Stomach (tissue), 19 donors: Measurements from ENCODE around the gene CCDC167. TPM values are rescaled to one million over a fixed set of nuclear protein-coding genes. Genes with fewer than 3 reads are reported as not detected.

Experiments
- DNase-seq, 2 donors: peaks; one replicate each; pipeline versions ENCODE4 v3.0.0 to v3.0.0-alpha.2; 2013 to 2019
- H3K27ac ChIP-seq, 5 donors: fragments of 200-600 bp in 4 of 5; sonication (generic) in 4 of 5; one replicate each; pipeline ENCODE4 v1.5.1; 2013 to 2019; ENCODE audit warnings: mild to moderate bottlenecking in 1 of 5, moderate library complexity in 1 of 5
- H3K27me3 ChIP-seq, 3 donors: fragments of 200-600 bp; sonication (generic); one replicate each; pipeline ENCODE4 v1.5.1; 2017 to 2019; ENCODE audit warnings: mixed run types in 1 of 3
- H3K36me3 ChIP-seq, 4 donors: fragments of 200-600 bp; sonication (generic); 1 replicate in 3 of 4; 2 replicates in 1 of 4; pipeline ENCODE4 v1.5.1; 2016 to 2019
- H3K4me1 ChIP-seq, 4 donors: fragments of 200-600 bp; sonication (generic); one replicate each; pipeline ENCODE4 v1.5.1; 2016 to 2019
- H3K4me3 ChIP-seq, 4 donors: fragments of 200-600 bp; sonication (generic) in 3 of 4; one replicate each; pipeline ENCODE4 v1.5.1; 2016 to 2019; ENCODE audit warnings: mild to moderate bottlenecking in 1 of 4
- H3K9me3 ChIP-seq, 4 donors: fragments of 200-600 bp; sonication (generic); one replicate each; pipeline ENCODE4 v1.5.1; 2016 to 2019
- EP300 ChIP-seq: sonication (generic); formaldehyde crosslinking; IDR thresholded peaks from one replicate; pipeline ENCODE4 v1.6.1; 2017; ENCODE audit warnings: antibody characterized with exemption
- POLR2A ChIP-seq, 4 donors: fragments of 450-650 bp; IDR thresholded peaks; one replicate each; pipeline ENCODE4 v1.6.1; 2016; ENCODE audit warnings: antibody characterized with exemption in 4 of 4, control low read depth in 2 of 4, mild to moderate bottlenecking in 1 of 4, moderate library complexity in 1 of 4
- POLR2AphosphoS5 ChIP-seq, 3 donors: sonication (generic); formaldehyde crosslinking; IDR thresholded peaks; one replicate each; pipeline ENCODE4 v1.6.1; 2016; ENCODE audit warnings: antibody characterized with exemption in 3 of 3
- WGBS, 5 donors: extraction: QIAGEN DNeasy Blood & Tissue Kit in 3 of 5; methylation state at CpG; one replicate each; pipeline versions ENCODE4 v1.1.5 to v1.1.7; 2013 to 2018; 5-methylcytosine and 5-hydroxymethylcytosine counted together
- intact Hi-C: fragments of 100-400 bp; cut with DNase I; formaldehyde crosslinking; loops from one replicate; pipeline ENCODE4 v1.15.1; 2023; ENCODE audit warnings: low total_unique reads
- long read RNA-seq, 10 donors: transcript quantifications; one replicate each; lab custom pipeline, GENCODE V29; 2026
- polyA plus RNA-seq, 3 donors: library from polyadenylated mRNA; stranded (reverse); fragments of 200-250 nt; gene quantifications; one replicate each; pipeline ENCODE4 v1.2.3, GENCODE V29; 2013
- total RNA-seq, 5 donors: library from RNA; depleted of rRNA; stranded (reverse); fragments of >200 nt; gene quantifications; one replicate each; pipeline versions ENCODE4 v1.1.0 to v1.2.3, GENCODE V29; 2014 to 2016
- TF ChIP-seq, protein P1 (sequence below), 7 experiments: fragments of 450-650 bp in 4 of 7; fragments of 200-600 bp in 3 of 7; sonication (generic) in 3 of 7; IDR thresholded peaks; one replicate each; pipeline ENCODE4 v1.5.1; 2016 to 2019; ENCODE audit warnings: antibody characterized with exemption in 7 of 7, control low read depth in 2 of 7, mild to moderate bottlenecking in 1 of 7
- donor health status: healthy with polysubstance abuse.
- donor health status: Bipolar disorder and iron deficiency.
- donor health status: healthy.

The CCDC167 gene
- total RNA-seq: 10 to 100 TPM in 3 of 5 donors, 1 to 10 TPM in 1, not detected in 1; 4.2 to 46.9 (median 28.8) TPM
- 10 to 100 TPM; 26.0 to 47.8 (median 42.5) TPM for polyA plus RNA-seq
- long read RNA-seq, donor 1, transcript CCDC167-201 (4 exons, 619 nt): major isoform, 9 of 9 reads
- long read RNA-seq, donor 1, partial matches to known transcripts: 0 of 9 reads
- long read RNA-seq, donor 1, other reads (novel, unspliced or antisense): 0 of 9 reads
- long read RNA-seq, donor 2, transcript CCDC167-201 (4 exons, 619 nt): major isoform, 10 of 10 reads
- long read RNA-seq, donor 2, partial matches to known transcripts: 0 of 10 reads
- long read RNA-seq, donor 2, other reads (novel, unspliced or antisense): 0 of 10 reads
- long read RNA-seq, donor 3, transcript CCDC167-201 (4 exons, 619 nt): major isoform, 14 of 14 reads
- long read RNA-seq, donor 3, partial matches to known transcripts: 0 of 14 reads
- long read RNA-seq, donor 3, other reads (novel, unspliced or antisense): 0 of 14 reads
- long read RNA-seq, donor 4, partial matches to known transcripts: 0 of 2 reads
- long read RNA-seq, donor 4, other reads (novel, unspliced or antisense): 0 of 2 reads
- long read RNA-seq, donor 5, transcript CCDC167-201 (4 exons, 619 nt): major isoform, 18 of 18 reads
- long read RNA-seq, donor 5, partial matches to known transcripts: 0 of 18 reads
- long read RNA-seq, donor 5, other reads (novel, unspliced or antisense): 0 of 18 reads
- long read RNA-seq, donor 6, transcript CCDC167-201 (4 exons, 619 nt): major isoform, 24 of 34 reads
- long read RNA-seq, donor 6, partial matches to known transcripts: 5 of 34 reads
- long read RNA-seq, donor 6, other reads (novel, unspliced or antisense): 5 of 34 reads
- long read RNA-seq, donor 7, transcript CCDC167-201 (4 exons, 619 nt): major isoform, 32 of 32 reads
- long read RNA-seq, donor 7, partial matches to known transcripts: 0 of 32 reads
- long read RNA-seq, donor 7, other reads (novel, unspliced or antisense): 0 of 32 reads
- long read RNA-seq, donor 8, transcript CCDC167-201 (4 exons, 619 nt): major isoform, 14 of 19 reads
- long read RNA-seq, donor 8, partial matches to known transcripts: 5 of 19 reads
- long read RNA-seq, donor 8, other reads (novel, unspliced or antisense): 0 of 19 reads
- long read RNA-seq, donor 9, transcript CCDC167-201 (4 exons, 619 nt): major isoform, 19 of 19 reads
- long read RNA-seq, donor 9, partial matches to known transcripts: 0 of 19 reads
- long read RNA-seq, donor 9, other reads (novel, unspliced or antisense): 0 of 19 reads
- long read RNA-seq, donor 10: 0 reads

DNA sequence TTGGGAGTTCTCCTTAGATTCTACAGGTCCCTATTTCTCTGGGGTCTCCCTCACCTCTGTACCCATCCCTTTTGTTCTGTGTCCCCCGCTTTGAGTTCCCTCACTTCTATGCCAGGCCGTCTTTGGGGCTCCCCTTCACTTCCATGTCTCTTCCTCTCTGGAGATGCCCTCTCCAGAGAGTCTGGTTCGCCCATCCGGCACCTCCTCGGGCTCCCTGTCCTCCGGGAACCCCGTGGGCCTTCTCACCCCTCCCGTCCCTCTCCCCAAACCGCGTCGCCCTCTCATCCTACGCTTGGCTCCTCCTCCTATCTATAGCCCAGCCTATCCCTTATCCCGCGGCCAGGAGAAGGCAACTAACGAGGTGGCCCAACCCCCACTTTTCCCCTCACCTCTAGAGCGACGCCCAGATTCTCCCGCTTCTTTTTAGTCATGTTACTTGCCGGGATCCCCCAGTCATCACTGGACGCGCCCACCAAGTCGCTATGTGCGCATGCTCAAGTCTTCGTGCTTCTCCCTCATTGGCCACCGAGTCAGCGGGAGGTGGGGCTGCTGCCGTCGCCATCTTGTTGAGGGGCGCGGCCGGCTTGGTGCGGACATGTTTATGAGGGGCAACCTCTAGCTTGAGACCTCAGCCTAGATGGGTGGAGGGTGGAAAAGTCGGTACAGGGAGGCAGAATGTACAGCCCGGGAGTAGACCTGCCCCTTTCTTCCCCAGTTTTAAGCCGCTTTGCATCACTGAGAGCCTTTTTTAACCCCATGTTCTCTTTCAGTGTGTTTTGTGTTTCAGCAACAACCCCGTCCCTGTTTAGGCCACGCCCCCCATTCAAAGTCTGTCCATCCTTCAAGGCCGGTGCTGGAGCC, at the start of gene CCDC167:
CCDC167 (minus strand) TSS at position 461 of the 861 bp plus-strand sequence; CDS start at position 431, 30 bp downstream.
- Histone ChIP-seq H3K4me1 (peaks cover 7 to 18% (median 15%) of the 10 kb centered on the region in 4 donors), H3K27ac (peak within 1 kb of the TSS; percentile 13 to 78 (median 50)), H3K4me3 (peak within 1 kb of the TSS; percentile 69 to 72 (median 70)), H3K27me3 (no peaks in the 10 kb centered on the region), H3K36me3 (no peaks in the 10 kb centered on the region), H3K9me3 (no peaks in the 10 kb centered on the region)
- WGBS, 5 donors: 1 to 2% (median 1%) methylated on average over 38 of the region's 38 CpGs
- peak; percentile 96 to 98 for DNase-seq
- intact Hi-C loops: no loop called here
- no peak for TF ChIP-seq EP300
- TF ChIP-seq POLR2AphosphoS5 (IDR thresholded peaks at IDR 0.05): peak; percentile 6 to 82 (median 71)

DNA sequence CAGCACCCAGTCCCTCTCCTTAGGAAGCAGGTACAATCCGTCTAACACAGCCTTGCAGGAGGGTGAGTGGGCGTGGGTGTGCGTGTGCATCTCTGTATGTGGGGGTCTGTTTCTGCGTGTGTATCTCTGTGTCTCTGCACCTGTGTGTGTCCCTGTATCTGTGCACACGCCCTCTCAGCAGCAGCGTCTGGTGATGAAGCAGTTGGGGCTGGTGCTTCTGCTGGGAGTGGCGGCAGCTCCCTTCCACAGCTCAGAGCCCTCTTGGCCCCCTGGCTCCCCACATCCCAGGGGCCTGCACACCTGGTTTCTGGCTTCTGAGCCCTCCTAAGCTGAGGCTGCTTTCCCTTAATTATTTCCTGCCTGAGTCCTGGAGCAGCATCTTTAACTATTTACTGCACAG, 49.5 kb upstream of the CCDC167 start:
- no peak for DNase-seq
- intact Hi-C loops: no loop called here
- TF ChIP-seq POLR2A (IDR thresholded peaks at IDR 0.05): no peak
- no peak for TF ChIP-seq POLR2AphosphoS5 (IDR thresholded peaks at IDR 0.05)
- TF ChIP-seq, protein P1, sequence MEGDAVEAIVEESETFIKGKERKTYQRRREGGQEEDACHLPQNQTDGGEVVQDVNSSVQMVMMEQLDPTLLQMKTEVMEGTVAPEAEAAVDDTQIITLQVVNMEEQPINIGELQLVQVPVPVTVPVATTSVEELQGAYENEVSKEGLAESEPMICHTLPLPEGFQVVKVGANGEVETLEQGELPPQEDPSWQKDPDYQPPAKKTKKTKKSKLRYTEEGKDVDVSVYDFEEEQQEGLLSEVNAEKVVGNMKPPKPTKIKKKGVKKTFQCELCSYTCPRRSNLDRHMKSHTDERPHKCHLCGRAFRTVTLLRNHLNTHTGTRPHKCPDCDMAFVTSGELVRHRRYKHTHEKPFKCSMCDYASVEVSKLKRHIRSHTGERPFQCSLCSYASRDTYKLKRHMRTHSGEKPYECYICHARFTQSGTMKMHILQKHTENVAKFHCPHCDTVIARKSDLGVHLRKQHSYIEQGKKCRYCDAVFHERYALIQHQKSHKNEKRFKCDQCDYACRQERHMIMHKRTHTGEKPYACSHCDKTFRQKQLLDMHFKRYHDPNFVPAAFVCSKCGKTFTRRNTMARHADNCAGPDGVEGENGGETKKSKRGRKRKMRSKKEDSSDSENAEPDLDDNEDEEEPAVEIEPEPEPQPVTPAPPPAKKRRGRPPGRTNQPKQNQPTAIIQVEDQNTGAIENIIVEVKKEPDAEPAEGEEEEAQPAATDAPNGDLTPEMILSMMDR (IDR thresholded peaks at IDR 0.05): no peak
- TF ChIP-seq EP300: no peak
- no peaks in the 10 kb centered on the region for H3K9me3 ChIP-seq
- WGBS, 5 donors: 63 to 86% (median 69%) methylated on average over 6 to 7 of the region's 7 CpGs
- H3K4me3 ChIP-seq: no peak overlapping the region
- peaks cover 0 to 33% (median 5%) of the 10 kb centered on the region in 3 donors for H3K27me3 ChIP-seq
- H3K4me1 ChIP-seq: peaks cover 0 to 16% (median 0%) of the 10 kb centered on the region in 4 donors
- H3K27ac ChIP-seq: no peak overlapping the region
- H3K36me3 ChIP-seq: no peaks in the 10 kb centered on the region

DNA sequence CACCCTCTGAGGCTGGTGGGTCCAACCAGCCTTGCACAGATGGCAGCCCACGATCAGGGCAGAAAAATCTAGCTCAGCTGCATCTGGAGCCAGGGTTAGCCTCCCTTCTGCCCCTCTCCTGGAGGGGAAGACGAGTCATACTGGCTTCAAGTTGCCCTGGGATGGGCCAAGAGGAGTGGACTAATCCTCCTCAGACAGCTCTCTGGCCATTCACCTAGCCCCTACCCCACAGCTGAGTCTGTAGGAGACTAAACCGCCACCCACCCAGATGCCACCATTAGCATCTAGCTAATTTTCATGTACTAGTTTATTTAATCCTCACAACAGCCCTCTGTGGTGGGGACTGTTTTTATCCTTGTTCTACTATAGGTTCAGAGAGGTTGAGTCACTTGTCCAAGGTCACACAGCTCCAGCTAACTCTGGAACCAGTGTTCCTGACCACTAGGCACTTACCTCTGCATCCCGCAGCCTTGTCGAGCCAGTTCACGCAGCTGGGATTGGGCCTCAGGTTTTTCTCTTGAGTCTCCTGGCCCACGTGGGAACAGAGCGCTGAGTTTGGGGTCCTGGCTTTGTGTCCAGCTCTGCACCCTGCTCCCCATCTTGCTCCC, 48.5 kb upstream of the CCDC167 start:
- Histone ChIP-seq H3K4me3 (no peak overlapping the region), H3K4me1 (peaks cover 0 to 16% (median 0%) of the 10 kb centered on the region in 4 donors), H3K27me3 (peaks cover 0 to 28% (median 5%) of the 10 kb centered on the region in 3 donors), H3K36me3 (no peaks in the 10 kb centered on the region), H3K9me3 (no peaks in the 10 kb centered on the region), H3K27ac (peak overlapping the region in 1 of 5 donors; percentile 38)
- 73 to 85% (median 77%) methylated on average over 6 to 8 of the region's 8 CpGs for WGBS, 5 donors
- DNase-seq: no peak
- TF ChIP-seq EP300 (no peak), POLR2AphosphoS5 (IDR thresholded peaks at IDR 0.05) (no peak), POLR2A (IDR thresholded peaks at IDR 0.05) (no peak)
- TF ChIP-seq, protein P1 (IDR thresholded peaks at IDR 0.05): no peak
- intact Hi-C loops: no loop called here
